GM12878 (cell line): ENCODE data around the gene RHEB. TPM values are rescaled to one million over a fixed set of nuclear protein-coding genes. Genes with fewer than 3 reads are reported as not detected.

ENCODE experiments used
- ATAC-seq: fragments of 200-7000 bp; cut with Tn5 transposase; 3 replicates; pipeline ENCODE4 v1.9.1; 2020; ENCODE audit warnings: mild to moderate bottlenecking, moderate library complexity
- BruUV-seq: library from RNA; stranded (reverse); fragments of 400-500 nt; replicated peaks from 2 replicates; lab custom pipeline; 2021; lab: Mats Ljungman, UMichigan
- CTCF ChIA-PET: fragments of 300-600 bp; sonication (Branson Sonifier 250); formaldehyde crosslinking; extraction: SDS; loops from one replicate; lab custom pipeline; 2021; ENCODE audit warnings: inconsistent platforms; lab: Yijun Ruan, JAX
- POLR2A ChIA-PET: fragments of 350-600 bp; formaldehyde crosslinking; extraction: SDS; loops from one replicate; lab custom pipeline; 2021; ENCODE audit warnings: inconsistent platforms; lab: Charles Lee
- RAD21 ChIA-PET: fragments of 300-600 bp; sonication (Branson Sonifier 250); formaldehyde crosslinking; loops from one replicate; lab custom pipeline; 2023; ENCODE audit warnings: antibody characterized with exemption; ENCODE audit not compliant: unreplicated experiment; lab: Charles Lee
- SMC1A ChIA-PET: fragments of 300-600 bp; sonication (Branson Sonifier 250); formaldehyde crosslinking; loops from one replicate; lab custom pipeline; 2023; ENCODE audit not compliant: unreplicated experiment, uncharacterized antibody; lab: Charles Lee
- DNase-seq: peaks from one replicate; pipeline ENCODE4 v3.0.0-alpha.2; 2011; ENCODE audit warnings: low read depth, low spot score
- FAIRE-seq: peaks from 3 replicates; lab custom pipeline; 2011; peaks lifted over from hg19 to GRCh38; lab: Jason Lieb, UNC
- H2AFZ ChIP-seq: 2 replicates; pipeline ENCODE4 v1.6.0; 2011; ENCODE audit warnings: low read depth, low read length, control low read depth; ENCODE audit not compliant: control insufficient read depth
- H3K27ac ChIP-seq: 2 replicates; pipeline ENCODE4 v1.5.1; 2011; ENCODE audit warnings: control low read depth; ENCODE audit not compliant: control insufficient read depth, insufficient read depth
- H3K27me3 ChIP-seq, 2 experiments: replicated peaks in 1 of 2; 2 replicates each; pipeline versions ENCODE4 v1.6.0 to v1.6.1; 2011; ENCODE audit warnings: low read length in 1 of 2; ENCODE audit not compliant: control insufficient read depth in 2 of 2, insufficient read depth in 2 of 2
- H3K36me3 ChIP-seq, 2 experiments: 2 replicates each; pipeline ENCODE4 v1.5.1; 2011; ENCODE audit warnings: low read length in 1 of 2; ENCODE audit not compliant: control insufficient read depth in 2 of 2, insufficient read depth in 2 of 2
- H3K4me1 ChIP-seq: 2 replicates; pipeline ENCODE4 v1.6.1; 2011; ENCODE audit warnings: mild to moderate bottlenecking, low read length, moderate library complexity, mixed read lengths; ENCODE audit not compliant: control insufficient read depth, insufficient read depth
- H3K4me2 ChIP-seq: 2 replicates; pipeline ENCODE4 v1.6.0; 2011; ENCODE audit warnings: control low read depth; ENCODE audit not compliant: control insufficient read depth, insufficient read depth
- H3K4me3 ChIP-seq: fragments of 200-600 bp; sonication (generic); 2 replicates; pipeline ENCODE4 v1.5.1; 2016
- H3K79me2 ChIP-seq: 2 replicates; pipeline ENCODE4 v1.6.0; 2011; ENCODE audit warnings: low read length; ENCODE audit not compliant: control insufficient read depth, insufficient read depth
- H3K9ac ChIP-seq: 2 replicates; pipeline ENCODE4 v1.8.0; 2011; ENCODE audit warnings: low read length, control low read depth, mixed read lengths; ENCODE audit not compliant: control insufficient read depth, insufficient read depth
- H3K9me3 ChIP-seq: replicated peaks from 3 replicates; pipeline ENCODE4 v1.5.1; 2011; ENCODE audit warnings: mild to moderate bottlenecking, low read length; ENCODE audit not compliant: control insufficient read depth, insufficient read depth
- H4K20me1 ChIP-seq: 2 replicates; pipeline ENCODE4 v1.6.0; 2011; ENCODE audit not compliant: control insufficient read depth, insufficient read depth
- ESRRA ChIP-seq: IDR thresholded peaks from 2 replicates; pipeline ENCODE4 v1.6.1; 2012; ENCODE audit warnings: mild to moderate bottlenecking, low read length, improper control_type of control experiment
- GABPA ChIP-seq: IDR thresholded peaks from 2 replicates; pipeline ENCODE4 v1.6.1; 2014; ENCODE audit warnings: antibody characterized with exemption, low read depth, mild to moderate bottlenecking, inconsistent platforms
- IKZF2 ChIP-seq, 2 experiments: fragments of 450-650 bp; IDR thresholded peaks; 2 replicates each; pipeline ENCODE4 v1.6.1; 2017; ENCODE audit warnings: mild to moderate bottlenecking in 2 of 2, moderate library complexity in 2 of 2
- MXI1 ChIP-seq: fragments of 150-350 bp; IDR thresholded peaks from 2 replicates; pipeline ENCODE4 v1.6.1; 2011; ENCODE audit warnings: low read depth, mild to moderate bottlenecking, inconsistent platforms, low read length, improper control_type of control experiment
- MYC ChIP-seq: IDR thresholded peaks from 2 replicates; pipeline ENCODE4 v1.6.1; 2011; ENCODE audit warnings: mild to moderate bottlenecking, low read length, moderate library complexity, inconsistent platforms; ENCODE audit not compliant: insufficient read depth, insufficient replicate concordance, insufficient read length, severe bottlenecking
- NBN ChIP-seq: fragments of 450-650 bp; IDR thresholded peaks from 2 replicates; pipeline ENCODE4 v1.6.1; 2016
- RBBP5 ChIP-seq: fragments of 200-600 bp; sonication (generic); conservative IDR thresholded peaks from 2 replicates; pipeline ENCODE4 v1.6.1; 2016
- RELA ChIP-seq: fragments of 450-650 bp; IDR thresholded peaks from 2 replicates; pipeline ENCODE4 v1.8.0; 2014; ENCODE audit warnings: borderline replicate concordance; ENCODE audit not compliant: partially characterized antibody
- TCF3 ChIP-seq: IDR thresholded peaks from 2 replicates; pipeline ENCODE4 v1.6.1; 2012; ENCODE audit warnings: low read depth, mild to moderate bottlenecking, low read length, borderline replicate concordance; ENCODE audit not compliant: insufficient read depth
- WGBS: methylation state at CpG from one replicate; pipeline ENCODE4 v1.1.6; 2016; ENCODE audit warnings: low lambda C conversion rate; ENCODE audit not compliant: insufficient replicate concordance, insufficient coverage; ENCODE audit errors: missing lambda C conversion rate; 5-methylcytosine and 5-hydroxymethylcytosine counted together
- in situ Hi-C: fragments of 300-500 bp; cut with MboI; formaldehyde crosslinking; loops from 9 replicates; pipeline ENCODE4 v1.14.3; 2018; ENCODE audit warnings: mixed read lengths
- intact Hi-C: fragments of 100-400 bp; cut with micrococcal nuclease; formaldehyde crosslinking; loops from one replicate; pipeline ENCODE4 v1.14.2; 2022; ENCODE audit not compliant: unreplicated experiment
- polyA plus RNA-seq, 11 experiments: library from polyadenylated mRNA; depleted of rRNA in 4 of 11; unstranded in 6 of 11; stranded (reverse) in 5 of 11; fragments of >200 nt; fragmentation: Nextera tagmentation in 4 of 11; fragmentation: Illumina TruSeq in 1 of 11; extraction: Ambion mirVana in 4 of 11; extraction: Trizol in 1 of 11; gene quantifications; 1 replicate in 1 of 11; 2 replicates in 10 of 11; pipeline versions ENCODE4 v1.2.1 to v1.2.3, GENCODE V29; 2011 to 2016; ENCODE audit warnings: inconsistent platforms in 2 of 11, missing spikeins in 2 of 11, low read depth in 1 of 11
- total RNA-seq, 4 experiments: library from RNA; depleted of rRNA in 3 of 4; stranded (reverse); fragments of >200 nt in 3 of 4; fragmentation: Illumina TruSeq in 1 of 4; extraction: Trizol in 1 of 4; gene quantifications; 2 replicates each; pipeline versions ENCODE4 v1.2.1 to v1.2.3, GENCODE V29; 2013 to 2021
- TF ChIP-seq, protein P1 (sequence below): fragments of 450-650 bp; conservative IDR thresholded peaks from 2 replicates; pipeline ENCODE4 v1.6.1; 2017; ENCODE audit warnings: mild to moderate bottlenecking, moderate library complexity

The RHEB gene
- total and polyA plus RNA-seq, 10 of the 15 experiments (the other 5 are each of a cell fraction or from before 2014, with no cell fraction given), result 6.2 to 67.8 (median 38.0) TPM

DNA sequence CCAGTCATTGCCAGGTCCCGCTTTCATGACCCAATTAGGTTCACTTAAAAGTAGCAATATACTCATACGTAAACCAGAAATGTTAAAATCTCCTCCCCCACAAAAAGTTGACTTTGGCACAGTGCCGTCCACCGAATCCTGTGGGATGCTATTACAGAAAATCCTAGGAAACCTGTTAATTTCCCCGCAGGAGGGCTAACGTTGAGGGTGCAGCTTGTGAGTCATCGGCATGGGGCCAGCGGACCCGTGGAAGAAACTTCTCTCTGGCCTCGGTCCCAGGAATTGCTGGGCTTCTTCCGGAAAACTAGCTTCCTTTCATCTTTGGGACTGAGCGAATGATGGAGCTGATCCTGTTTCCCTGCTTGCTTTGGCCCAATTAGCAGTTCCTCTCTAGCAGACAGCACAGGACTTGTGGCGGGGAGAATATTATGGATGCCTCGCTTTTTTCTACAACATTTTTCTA, 93.2 kb downstream of the RHEB start:
- H3K4me1 ChIP-seq, result peaks cover 14% of the 10 kb centered on the region
- H3K4me2 ChIP-seq, result no peak overlapping the region
- DNase-seq (no peak), FAIRE-seq (no peak), ATAC-seq (no peak)
- H3K9ac ChIP-seq, result no peak overlapping the region
- H3K9me3 ChIP-seq, result peaks cover 3% of the 10 kb centered on the region
- no peaks in the 10 kb centered on the region for H3K79me2 ChIP-seq
- in situ Hi-C loops (no loop called here), intact Hi-C loops (no loop called here)
- H3K36me3 ChIP-seq, result no peaks in the 10 kb centered on the region
- BruUV-seq, result no TSS peak
- no peak overlapping the region for H2AFZ ChIP-seq
- no peaks in the 10 kb centered on the region; a peak in 1 of 4 replicates for H3K27me3 ChIP-seq
- no peak overlapping the region for H3K4me3 ChIP-seq
- RAD21 ChIA-PET, result no interaction called here
- WGBS, result 81% methylated on average over 14 of the region's 14 CpGs
- TF ChIP-seq MYC, result no peak
- TF ChIP-seq NBN, result no peak
- TF ChIP-seq GABPA, result no peak
- no peak for TF ChIP-seq MXI1
- no peak for TF ChIP-seq RELA
- TF ChIP-seq TCF3, result no peak
- TF ChIP-seq, protein P1, sequence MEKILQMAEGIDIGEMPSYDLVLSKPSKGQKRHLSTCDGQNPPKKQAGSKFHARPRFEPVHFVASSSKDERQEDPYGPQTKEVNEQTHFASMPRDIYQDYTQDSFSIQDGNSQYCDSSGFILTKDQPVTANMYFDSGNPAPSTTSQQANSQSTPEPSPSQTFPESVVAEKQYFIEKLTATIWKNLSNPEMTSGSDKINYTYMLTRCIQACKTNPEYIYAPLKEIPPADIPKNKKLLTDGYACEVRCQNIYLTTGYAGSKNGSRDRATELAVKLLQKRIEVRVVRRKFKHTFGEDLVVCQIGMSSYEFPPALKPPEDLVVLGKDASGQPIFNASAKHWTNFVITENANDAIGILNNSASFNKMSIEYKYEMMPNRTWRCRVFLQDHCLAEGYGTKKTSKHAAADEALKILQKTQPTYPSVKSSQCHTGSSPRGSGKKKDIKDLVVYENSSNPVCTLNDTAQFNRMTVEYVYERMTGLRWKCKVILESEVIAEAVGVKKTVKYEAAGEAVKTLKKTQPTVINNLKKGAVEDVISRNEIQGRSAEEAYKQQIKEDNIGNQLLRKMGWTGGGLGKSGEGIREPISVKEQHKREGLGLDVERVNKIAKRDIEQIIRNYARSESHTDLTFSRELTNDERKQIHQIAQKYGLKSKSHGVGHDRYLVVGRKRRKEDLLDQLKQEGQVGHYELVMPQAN, result no peak
- TF ChIP-seq RBBP5, result no peak
- TF ChIP-seq ESRRA, result no peak
- TF ChIP-seq IKZF2 (IDR thresholded peaks at IDR 0.05), result no peak
- TF ChIP-seq, all 136 proteins: peak for 0
- ChIA-PET CTCF (no interaction called here), SMC1A (no interaction called here), POLR2A (no interaction called here)
- no peaks in the 10 kb centered on the region for H4K20me1 ChIP-seq
- no peak overlapping the region for H3K27ac ChIP-seq
